NCI-H748 (cell line): ENCODE data around the gene SRPRB.

ENCODE experiments used
- DNase-seq: peaks from one replicate; lab custom pipeline; 2025; ENCODE audit not compliant: unreplicated experiment; lab: John Stamatoyannopoulos, UW

The SRPRB gene

GRCh38 chr3:133825969-133826727 lies 20.5 kb downstream of the SRPRB start:
- no peak for DNase-seq

GRCh38 chr3:133827136-133827535 lies 21.5 kb downstream of the SRPRB start:
- no peak for DNase-seq

GRCh38 chr3:133827684-133828083 lies 22.1 kb downstream of the SRPRB start:
- no peak for DNase-seq

- no peak for DNase-seq
Measured at GRCh38 chr3:133828576-133829309, 23.1 kb downstream of the SRPRB start.

GRCh38 chr3:133829310-133829707 lies 23.7 kb downstream of the SRPRB start:
- no peak for DNase-seq

- DNase-seq = no peak
Measured at GRCh38 chr3:133830071-133830470, 24.5 kb downstream of the SRPRB start.

- DNase-seq = no peak
Measured at GRCh38 chr3:133831966-133832801, 26.6 kb downstream of the SRPRB start.

- no peak for DNase-seq
Measured at GRCh38 chr3:133832802-133833144, 27.2 kb downstream of the SRPRB start.

GRCh38 chr3:133833267-133833666 lies 27.7 kb downstream of the SRPRB start:
- no peak for DNase-seq

- no peak for DNase-seq
Measured at GRCh38 chr3:133833880-133834620, 28.4 kb downstream of the SRPRB start.

- DNase-seq = no peak
Measured at GRCh38 chr3:133834621-133835417, 29.2 kb downstream of the SRPRB start.

- DNase-seq = no peak
Measured at GRCh38 chr3:133835418-133835743, 29.8 kb downstream of the SRPRB start.

- no peak for DNase-seq
Measured at GRCh38 chr3:133835961-133836360, 30.3 kb downstream of the SRPRB start.

- no peak for DNase-seq
Measured at GRCh38 chr3:133836497-133837158, 31.0 kb downstream of the SRPRB start.

GRCh38 chr3:133837487-133838295 lies 32.1 kb downstream of the SRPRB start:
- DNase-seq = no peak

GRCh38 chr3:133838296-133838789 lies 32.7 kb downstream of the SRPRB start:
- DNase-seq = no peak

- DNase-seq = no peak
Measured at GRCh38 chr3:133838916-133839800, 33.5 kb downstream of the SRPRB start.
